Liver (tissue), 3 donors: ENCODE data around the gene B9D1.

Experiments used
- ATF3 ChIP-seq: IDR thresholded peaks from 2 replicates; pipeline ENCODE4 v1.6.1; 2016; ENCODE audit warnings: antibody characterized with exemption
- CTCF ChIP-seq: fragments of 150-350 bp; IDR thresholded peaks from 2 replicates; pipeline ENCODE4 v1.5.1; 2017; ENCODE audit warnings: improper control_type of control experiment, low read depth, low read length; ENCODE audit not compliant: missing input control
- JUND ChIP-seq, 2 donors: IDR thresholded peaks; 2 replicates each; pipeline ENCODE4 v1.6.1; 2016; ENCODE audit warnings: antibody characterized with exemption in 2 of 2
- RAD21 ChIP-seq, 2 donors: IDR thresholded peaks; 2 replicates each; pipeline ENCODE4 v1.6.1; 2016; ENCODE audit warnings: antibody characterized with exemption in 2 of 2, mild to moderate bottlenecking in 2 of 2
- REST ChIP-seq: IDR thresholded peaks from 2 replicates; pipeline ENCODE4 v1.6.1; 2016; ENCODE audit warnings: antibody characterized with exemption, mild to moderate bottlenecking
- SP1 ChIP-seq: IDR thresholded peaks from 2 replicates; pipeline ENCODE4 v1.6.1; 2018; ENCODE audit warnings: antibody characterized with exemption, mild to moderate bottlenecking
- TAF1 ChIP-seq: conservative IDR thresholded peaks from 2 replicates; pipeline ENCODE4 v1.6.1; 2016; ENCODE audit warnings: antibody characterized with exemption, mild to moderate bottlenecking
- donor health status: healthy.
- donor health status: healthy.

- TF ChIP-seq JUND (IDR thresholded peaks at IDR 0.05) = no peak
- TF ChIP-seq RAD21 (IDR thresholded peaks at IDR 0.05) = no peak
- no peak for TF ChIP-seq REST
- no peak for TF ChIP-seq ATF3
- no peak for TF ChIP-seq CTCF
- no peak for TF ChIP-seq SP1
- no peak for TF ChIP-seq TAF1
Observed at GRCh38 chr17:19380481-19381301, 18.2 kb upstream of the B9D1 start.
